H1 (cell line): ENCODE results near the gene PTPA. TPM values are rescaled to one million over a fixed set of nuclear protein-coding genes. Genes with fewer than 3 reads are reported as not detected.

Source experiments
- CTCF ChIA-PET: fragments of 300-600 bp; sonication (Branson Sonifier 250); formaldehyde crosslinking; loops from one replicate; lab custom pipeline; 2021; ENCODE audit not compliant: partially characterized antibody; lab: Charles Lee
- POLR2A ChIA-PET: fragments of 300-600 bp; sonication (Branson Sonifier 250); formaldehyde crosslinking; loops from one replicate; lab custom pipeline; 2021; ENCODE audit warnings: inconsistent platforms; ENCODE audit not compliant: partially characterized antibody; lab: Charles Lee
- DNase-seq, 2 experiments: peaks; one replicate each; pipeline versions ENCODE4 v3.0.0 to v3.0.0-alpha.2; 2010 to 2022; ENCODE audit warnings: low spot score in 2 of 2, low read depth in 1 of 2, mixed read lengths in 1 of 2
- FAIRE-seq: peaks from 2 replicates; lab custom pipeline; 2011; peaks lifted over from hg19 to GRCh38; lab: Jason Lieb, UNC
- H2AFZ ChIP-seq: 2 replicates; pipeline ENCODE4 v1.8.1; 2012; ENCODE audit warnings: low read length, inconsistent platforms
- H2AK5ac ChIP-seq: 2 replicates; pipeline ENCODE4 v1.6.1; 2013; ENCODE audit warnings: low read depth, low read length
- H2BK120ac ChIP-seq: replicated peaks from 2 replicates; pipeline ENCODE3; 2013; ENCODE audit warnings: low read depth, low read length, inconsistent platforms
- H2BK12ac ChIP-seq: 2 replicates; pipeline ENCODE4 v1.6.1; 2013; ENCODE audit warnings: low read depth, low read length
- H2BK15ac ChIP-seq: 2 replicates; pipeline ENCODE4 v1.6.1; 2013; ENCODE audit warnings: low read length
- H2BK20ac ChIP-seq: 2 replicates; pipeline ENCODE4 v1.6.1; 2013; ENCODE audit warnings: low read length
- H2BK5ac ChIP-seq: 2 replicates; pipeline ENCODE4 v1.6.1; 2013; ENCODE audit warnings: low read depth, low read length
- H3K14ac ChIP-seq: 2 replicates; pipeline ENCODE4 v1.6.1; 2013; ENCODE audit warnings: inconsistent platforms; ENCODE audit not compliant: insufficient read length
- H3K18ac ChIP-seq: 2 replicates; pipeline ENCODE4 v1.6.1; 2013; ENCODE audit warnings: low read length; ENCODE audit errors: extremely low read depth
- H3K23ac ChIP-seq: 2 replicates; pipeline ENCODE4 v1.6.1; 2013; ENCODE audit warnings: inconsistent platforms; ENCODE audit not compliant: insufficient read length
- H3K23me2 ChIP-seq: 2 replicates; pipeline ENCODE4 v1.6.1; 2013; ENCODE audit warnings: low read depth, low read length
- H3K27ac ChIP-seq: 2 replicates; pipeline ENCODE4 v1.6.1; 2011; ENCODE audit warnings: low read depth, low read length, inconsistent platforms
- H3K27me3 ChIP-seq, 4 experiments: replicated peaks in 1 of 4; 1 replicate in 1 of 4; 2 replicates in 3 of 4; pipeline versions ENCODE4 v1.6.1 to v1.8.1; 2011 to 2013; ENCODE audit warnings: low read length in 3 of 4, mild to moderate bottlenecking in 3 of 4, inconsistent platforms in 2 of 4, mixed read lengths in 2 of 4, moderate library complexity in 1 of 4; ENCODE audit not compliant: control insufficient read depth in 3 of 4, insufficient read depth in 3 of 4; ENCODE audit errors: extremely low read depth in 1 of 4
- H3K36me3 ChIP-seq, 4 experiments: 2 replicates each; pipeline versions ENCODE4 v1.6.1 to v1.8.1; 2011 to 2013; ENCODE audit warnings: mild to moderate bottlenecking in 4 of 4, low read length in 3 of 4, moderate library complexity in 2 of 4, control low read depth in 1 of 4, inconsistent platforms in 1 of 4; ENCODE audit not compliant: insufficient read depth in 4 of 4, control insufficient read depth in 2 of 4
- H3K4ac ChIP-seq: replicated peaks from 2 replicates; pipeline ENCODE3; 2013; ENCODE audit warnings: low read length, low read depth, mixed read lengths, inconsistent platforms; ENCODE audit not compliant: insufficient read length
- H3K4me1 ChIP-seq, 4 experiments: replicated peaks in 1 of 4; 1 replicate in 1 of 4; 2 replicates in 3 of 4; pipeline versions ENCODE4 v1.6.1 to v1.8.1; 2011 to 2013; ENCODE audit warnings: low read length in 3 of 4, inconsistent platforms in 2 of 4, mixed read lengths in 1 of 4; ENCODE audit not compliant: insufficient read depth in 4 of 4, control insufficient read depth in 3 of 4
- H3K4me2 ChIP-seq, 2 experiments: 2 replicates each; pipeline versions ENCODE4 v1.6.1 to v1.8.1; 2011 to 2013; ENCODE audit warnings: low read depth in 2 of 2, low read length in 2 of 2, control low read depth in 1 of 2, inconsistent platforms in 1 of 2, mild to moderate bottlenecking in 1 of 2; ENCODE audit not compliant: insufficient read depth in 1 of 2
- H3K4me3 ChIP-seq, 4 experiments: fragments of 200-600, 300-600 bp in 1 of 4; sonication (generic), shearing (Covaris generic), sonication (Bioruptor Twin) in 1 of 4; 2 replicates each; pipeline versions ENCODE4 v1.5.1 to v1.8.1; 2011 to 2016; ENCODE audit warnings: low read length in 4 of 4, low read depth in 3 of 4, control low read depth in 2 of 4, inconsistent platforms in 2 of 4, mild to moderate bottlenecking in 2 of 4, mixed read lengths in 1 of 4, moderate library complexity in 1 of 4; ENCODE audit not compliant: insufficient read depth in 2 of 4; ENCODE audit errors: extremely low read depth in 1 of 4
- H3K56ac ChIP-seq: replicated peaks from 2 replicates; pipeline ENCODE3; 2013; ENCODE audit warnings: low read depth, mild to moderate bottlenecking, mixed read lengths, low read length, inconsistent platforms; ENCODE audit not compliant: insufficient read length
- H3K79me1 ChIP-seq: 2 replicates; pipeline ENCODE4 v1.6.1; 2013; ENCODE audit warnings: low read depth, low read length, control low read depth
- H3K79me2 ChIP-seq, 2 experiments: 2 replicates each; pipeline versions ENCODE4 v1.6.1 to v1.8.1; 2012 to 2013; ENCODE audit warnings: low read length in 2 of 2, mild to moderate bottlenecking in 2 of 2, inconsistent platforms in 1 of 2; ENCODE audit not compliant: insufficient read depth in 2 of 2, control insufficient read depth in 1 of 2
- H3K9ac ChIP-seq, 4 experiments: replicated peaks in 1 of 4; 1 replicate in 1 of 4; 2 replicates in 3 of 4; pipeline versions ENCODE4 v1.6.1 to v1.8.1; 2011 to 2013; ENCODE audit warnings: low read depth in 3 of 4, low read length in 3 of 4, control low read depth in 2 of 4, mild to moderate bottlenecking in 2 of 4, moderate library complexity in 2 of 4, inconsistent platforms in 1 of 4; ENCODE audit errors: extremely low read depth in 1 of 4
- H3K9me3 ChIP-seq, 2 experiments: 2 replicates each; pipeline versions ENCODE4 v1.6.1 to v1.8.1; 2012 to 2013; ENCODE audit warnings: mild to moderate bottlenecking in 2 of 2, moderate library complexity in 2 of 2, control low read depth in 1 of 2, inconsistent platforms in 1 of 2, low read depth in 1 of 2, low read length in 1 of 2, mixed read lengths in 1 of 2; ENCODE audit not compliant: insufficient read depth in 2 of 2
- H4K20me1 ChIP-seq, 2 experiments: replicated peaks in 1 of 2; 2 replicates each; pipeline versions ENCODE3 to v1.8.1; 2011 to 2013; ENCODE audit warnings: inconsistent platforms in 2 of 2, low read length in 2 of 2, mild to moderate bottlenecking in 1 of 2; ENCODE audit not compliant: insufficient read depth in 2 of 2, control insufficient read depth in 1 of 2
- H4K5ac ChIP-seq: 2 replicates; pipeline ENCODE4 v1.6.1; 2013; ENCODE audit warnings: low read length, low read depth, mixed read lengths, inconsistent platforms; ENCODE audit not compliant: insufficient read length
- H4K8ac ChIP-seq: 2 replicates; pipeline ENCODE4 v1.8.0; 2013; ENCODE audit warnings: mild to moderate bottlenecking, moderate library complexity, low read length, inconsistent platforms; ENCODE audit not compliant: insufficient read depth; ENCODE audit errors: extremely low read depth
- H4K91ac ChIP-seq: replicated peaks from 2 replicates; pipeline ENCODE3; 2013; ENCODE audit warnings: low read length, mixed read lengths, inconsistent platforms; ENCODE audit not compliant: insufficient read length
- NANOG ChIP-seq: IDR thresholded peaks from 2 replicates; pipeline ENCODE4 v1.6.1; 2011; ENCODE audit warnings: low read length, low read depth, mild to moderate bottlenecking, inconsistent platforms; ENCODE audit not compliant: insufficient read depth, poor library complexity, severe bottlenecking
- WGBS, 2 experiments: shearing (Covaris generic) in 1 of 2; methylation state at CpG; one replicate each; pipeline versions ENCODE4 v1.1.6 to v1.1.7; 2013 to 2015; ENCODE audit warnings: low lambda C conversion rate in 2 of 2, mixed read lengths in 2 of 2, inconsistent platforms in 1 of 2, low coverage in 1 of 2, missing lambda C conversion rate in 1 of 2; ENCODE audit not compliant: insufficient replicate concordance in 2 of 2, insufficient coverage in 1 of 2, insufficient read length in 1 of 2; ENCODE audit errors: extremely low coverage in 1 of 2, missing lambda C conversion rate in 1 of 2; 5-methylcytosine and 5-hydroxymethylcytosine counted together
- polyA plus RNA-seq, 7 experiments: library from polyadenylated mRNA; depleted of rRNA in 3 of 7; stranded (reverse) in 5 of 7; unstranded in 2 of 7; fragments of >200 nt in 5 of 7; fragments of 200-250 nt in 2 of 7; gene quantifications; 1 replicate in 5 of 7; 2 replicates in 1 of 7; 4 replicates in 1 of 7; pipeline versions ENCODE4 v1.2.1 to v1.2.3, GENCODE V29; 2011 to 2013; ENCODE audit warnings: missing spikeins in 2 of 7, mixed read lengths in 2 of 7
- total RNA-seq: library from RNA; stranded (reverse); fragmentation: NEBNext Ultra II Directional; extraction: Animal tissue kit (Norgen Biotek cat#: 25700); gene quantifications from 2 replicates; pipeline ENCODE4 v1.2.1, GENCODE V29; 2021

Gene PTPA
- total and polyA plus RNA-seq, 2 of the 8 experiments (the other 6 are each of a cell fraction or from before 2014, with no cell fraction given): 114 to 145 TPM

GRCh38 chr9:129146441-129146941, 35.3 kb downstream of the PTPA start:
- H3K4me2 ChIP-seq: peak overlapping the region; percentile 9 to 19; a peak in 2 of 4 replicates

More at GRCh38 chr9:129146441-129146941, 35.3 kb downstream of the PTPA start:
- Histone ChIP-seq H3K9ac (peak overlapping the region in 2 of 4 experiments; percentile 1 to 44; a peak in 5 of 7 replicates), H3K23ac (no peak overlapping the region), H3K36me3 (peaks cover 0 to 22% (median 6%) of the 10 kb centered on the region in 4 experiments; a peak in 4 of 8 replicates), H3K56ac (no peak overlapping the region), H3K23me2 (no peaks in the 10 kb centered on the region), H2AK5ac (peak overlapping the region; percentile 56), H4K20me1 (peaks cover 2 to 15% of the 10 kb centered on the region in 2 experiments), H2BK120ac (no peak overlapping the region), H3K9me3 (no peaks in the 10 kb centered on the region), H2BK5ac (peak overlapping the region; percentile 95; the same call in 1 of the 2 replicates), H3K4me3 (peak overlapping the region in 1 of 4 experiments; percentile 23; a peak in 1 of 8 replicates), H3K27ac (peak overlapping the region; percentile 60; the same call in 1 of the 2 replicates), H2BK15ac (no peak overlapping the region; the same call in none of the 2 replicates), H3K79me1 (peaks cover 13% of the 10 kb centered on the region), H3K4me1 (peaks cover 26 to 42% (median 32%) of the 10 kb centered on the region in 4 experiments), H3K27me3 (no peaks in the 10 kb centered on the region), H3K4ac (peak overlapping the region; percentile 61), H3K18ac (peak overlapping the region; percentile 81), H4K5ac (peak overlapping the region; percentile 0), H2AFZ (no peak overlapping the region), H2BK20ac (0 out of 2 replicates have a peak overlapping the region, but pooled peaks have one; percentile 43), H2BK12ac (peak overlapping the region; percentile 45; the same call in 1 of the 2 replicates), H4K91ac (peak overlapping the region; percentile 35), H3K14ac (no peak overlapping the region), H4K8ac (no peak overlapping the region; the same call in 1 of the 2 replicates), H3K79me2 (peaks cover 1 to 7% of the 10 kb centered on the region in 2 experiments; a peak in 1 of 4 replicates)
- DNase-seq (no peak), FAIRE-seq (no peak)
- ChIA-PET CTCF (interaction anchor here (0.6 to 36.8 kb wide), 10 partner anchors 9 to 474 kb away, joined by 3 to 831 read pairs (median 4); partner anchors contain the start of genes C9orf50 and IER5L), POLR2A (interaction anchor here (1.0 to 3.5 kb wide), 12 partner anchors 8 to 31 kb away, joined by 3 to 14 read pairs (median 4); partner anchors contain the start of gene IER5L)
- WGBS, 2 experiments: 81% methylated on average over 6 of the region's 8 CpGs; no CpG with 5 or more reads in 1 of the 2 experiments
- no peak for TF ChIP-seq NANOG
